Measurements from ENCODE around the gene SPRYD7.
"Not testable (repeated sequence)": the region's sequence is repeated elsewhere in the genome, so short reads cannot be mapped to it uniquely, and the experiment has no call there.

SPRYD7 gene

DNA sequence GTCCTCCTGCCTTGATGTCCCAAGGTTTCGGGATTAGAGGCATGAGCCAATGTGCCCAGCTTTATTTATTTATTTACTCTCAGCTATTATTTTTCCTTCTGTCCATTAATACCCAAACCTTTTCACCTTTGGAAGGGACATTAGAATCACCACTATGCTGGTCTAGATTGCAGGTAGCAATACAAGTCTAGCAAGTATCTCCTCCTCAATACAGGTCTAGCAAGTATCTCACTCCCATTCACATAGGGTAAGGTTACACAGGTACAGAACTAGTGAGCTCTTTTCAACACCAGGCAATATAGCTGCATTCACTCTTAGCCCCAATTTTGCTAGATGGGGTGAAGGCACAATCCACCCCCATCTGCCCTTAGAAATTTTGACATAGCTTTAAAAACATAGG is 17.4 kb upstream of the SPRYD7 start:
- Histone ChIP-seq H3K27me3 (ENCODE audit: control insufficient read depth, insufficient read depth, low read length) (no peaks in the 10 kb centered on the region), H3K36me3 (ENCODE audit: insufficient read depth, low read length) (no peaks in the 10 kb centered on the region), H3K4me3 (ENCODE audit: low read length) (no peak overlapping the region), H3K9ac (ENCODE audit: low read depth, low read length) (no peak overlapping the region), H3K9me3 (replicated peaks; ENCODE audit: low read length) (no peaks in the 10 kb centered on the region), H3K4me2 (ENCODE audit: low read length) (no peak overlapping the region), H3K4me1 (ENCODE audit: control insufficient read depth, insufficient read depth, low read length) (no peaks in the 10 kb centered on the region)

DNA sequence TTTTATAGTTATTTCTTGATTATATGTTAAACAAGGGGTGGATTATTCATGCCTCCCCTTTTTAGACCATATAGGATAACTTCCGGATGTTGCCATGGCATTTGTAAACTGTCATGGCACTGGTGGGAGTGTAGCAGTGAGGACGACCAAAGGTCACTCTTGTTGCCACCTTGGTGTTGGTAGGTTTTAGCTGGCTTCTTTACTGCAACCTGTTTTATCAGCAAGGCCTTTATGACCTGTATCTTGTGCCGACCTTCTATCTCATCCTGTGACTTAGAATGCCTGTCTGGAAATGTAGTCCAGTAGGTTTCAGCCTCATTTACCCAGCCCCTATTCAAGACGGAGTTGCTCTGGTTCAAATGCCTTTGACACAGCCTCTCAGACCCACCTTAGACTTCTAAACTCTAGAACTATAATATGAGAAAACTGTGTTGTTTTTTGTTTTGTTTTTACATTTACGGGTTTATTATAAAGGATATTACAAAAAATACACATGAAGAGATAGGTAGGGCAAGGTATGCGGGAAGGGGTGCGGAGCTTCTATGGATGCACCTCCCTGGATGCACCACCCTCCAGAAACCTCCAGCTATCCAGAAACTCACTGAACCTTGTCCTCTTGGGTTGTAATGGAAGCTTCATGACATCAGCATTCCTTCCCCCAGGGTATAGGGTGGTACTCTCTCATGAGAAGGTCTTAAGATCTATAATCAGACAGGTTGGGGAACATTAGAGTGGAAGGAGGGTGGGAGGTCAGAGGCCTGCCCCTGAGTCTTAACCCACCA is 15.8 kb upstream of the SPRYD7 start:
- Histone ChIP-seq H3K27me3 (ENCODE audit: control insufficient read depth, insufficient read depth, low read length) (no peaks in the 10 kb centered on the region), H3K9me3 (replicated peaks; ENCODE audit: low read length) (no peaks in the 10 kb centered on the region), H3K4me3 (ENCODE audit: low read length) (no peak overlapping the region), H3K9ac (ENCODE audit: low read depth, low read length) (no peak overlapping the region), H3K4me1 (ENCODE audit: control insufficient read depth, insufficient read depth, low read length) (no peaks in the 10 kb centered on the region), H3K4me2 (ENCODE audit: low read length) (no peak overlapping the region), H3K36me3 (ENCODE audit: insufficient read depth, low read length) (no peaks in the 10 kb centered on the region)

DNA sequence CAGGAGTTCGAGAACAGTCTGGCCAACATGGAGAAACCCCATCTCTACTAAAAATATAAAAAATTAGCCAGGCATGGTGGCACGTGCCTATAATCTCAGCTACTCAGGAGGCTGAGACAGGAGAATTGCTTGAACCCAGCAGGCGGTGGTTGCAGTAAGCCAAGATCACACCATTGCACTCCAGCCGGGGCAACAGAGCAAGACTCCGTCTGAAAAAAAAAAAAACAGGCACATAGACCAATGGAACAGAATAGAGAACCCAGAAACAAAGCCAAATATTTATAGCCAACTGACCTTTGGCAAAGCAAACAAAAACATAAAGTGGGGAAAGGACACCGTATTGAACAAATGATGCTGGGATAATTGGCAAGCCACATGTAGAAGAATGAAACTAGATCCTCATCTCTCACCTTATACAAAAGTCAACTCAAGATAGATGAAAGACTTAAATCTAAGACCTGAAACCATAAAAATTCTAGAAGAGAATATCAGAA is 12.7 kb upstream of the SPRYD7 start:
- H3K27me3 ChIP-seq (ENCODE audit: control insufficient read depth, insufficient read depth, low read length); H3K9me3 ChIP-seq (replicated peaks; ENCODE audit: low read length); H3K4me1 ChIP-seq (ENCODE audit: control insufficient read depth, insufficient read depth, low read length); H3K9ac ChIP-seq (ENCODE audit: low read depth, low read length); H3K4me2 ChIP-seq (ENCODE audit: low read length); H3K4me3 ChIP-seq (ENCODE audit: low read length); H3K36me3 ChIP-seq (ENCODE audit: insufficient read depth, low read length): not testable (repeated sequence)

DNA sequence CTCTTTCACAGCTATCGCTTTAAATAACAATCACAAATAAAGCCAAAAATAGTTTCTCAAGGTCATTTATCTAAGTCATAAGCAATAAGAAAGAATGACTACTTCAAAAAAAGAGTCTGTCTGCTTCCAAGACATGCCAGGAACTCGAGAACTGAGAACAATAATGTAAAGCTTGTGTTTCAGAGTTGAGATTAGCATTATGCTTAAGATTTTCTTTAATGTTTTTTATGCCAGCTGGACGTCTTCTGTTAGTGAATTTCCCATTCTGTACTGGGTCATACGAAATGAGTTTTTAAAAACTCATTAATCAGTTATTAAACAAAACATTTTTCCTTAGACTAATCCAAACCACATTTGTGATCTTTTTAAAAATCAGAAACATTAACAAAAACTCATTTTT is 3.2 kb upstream of the SPRYD7 start:
- Histone ChIP-seq H3K4me2 (ENCODE audit: low read length) (no peak overlapping the region), H3K4me3 (ENCODE audit: low read length) (no peak overlapping the region), H3K4me1 (ENCODE audit: control insufficient read depth, insufficient read depth, low read length) (peaks cover 11% of the 10 kb centered on the region), H3K9me3 (replicated peaks; ENCODE audit: low read length) (no peaks in the 10 kb centered on the region), H3K36me3 (ENCODE audit: insufficient read depth, low read length) (no peaks in the 10 kb centered on the region), H3K27me3 (ENCODE audit: control insufficient read depth, insufficient read depth, low read length) (no peaks in the 10 kb centered on the region), H3K9ac (ENCODE audit: low read depth, low read length) (no peak overlapping the region)

DNA sequence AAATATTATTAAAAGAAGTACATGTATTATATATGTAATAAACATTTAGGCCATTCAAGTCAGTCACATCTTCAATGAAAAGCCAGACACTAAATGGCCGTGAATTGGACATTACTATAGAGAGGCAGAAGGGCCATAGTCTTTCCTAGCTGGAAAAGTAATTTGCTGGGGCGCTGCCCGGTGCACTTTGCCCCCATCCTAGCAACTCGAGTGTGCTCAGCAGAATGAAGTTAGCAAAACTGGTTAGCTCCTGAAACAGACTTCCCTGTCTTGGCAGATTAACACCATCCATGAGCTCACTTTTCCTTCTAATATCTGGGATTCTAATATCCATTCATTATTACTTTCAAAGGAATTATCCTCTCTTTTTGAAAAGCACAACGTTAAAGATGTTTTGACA is 2.8 kb upstream of the SPRYD7 start:
- Histone ChIP-seq H3K36me3 (ENCODE audit: insufficient read depth, low read length) (no peaks in the 10 kb centered on the region), H3K9me3 (replicated peaks; ENCODE audit: low read length) (no peaks in the 10 kb centered on the region), H3K4me2 (ENCODE audit: low read length) (no peak overlapping the region), H3K27me3 (ENCODE audit: control insufficient read depth, insufficient read depth, low read length) (no peaks in the 10 kb centered on the region), H3K4me1 (ENCODE audit: control insufficient read depth, insufficient read depth, low read length) (peaks cover 15% of the 10 kb centered on the region), H3K4me3 (ENCODE audit: low read length) (no peak overlapping the region), H3K9ac (ENCODE audit: low read depth, low read length) (no peak overlapping the region)

DNA sequence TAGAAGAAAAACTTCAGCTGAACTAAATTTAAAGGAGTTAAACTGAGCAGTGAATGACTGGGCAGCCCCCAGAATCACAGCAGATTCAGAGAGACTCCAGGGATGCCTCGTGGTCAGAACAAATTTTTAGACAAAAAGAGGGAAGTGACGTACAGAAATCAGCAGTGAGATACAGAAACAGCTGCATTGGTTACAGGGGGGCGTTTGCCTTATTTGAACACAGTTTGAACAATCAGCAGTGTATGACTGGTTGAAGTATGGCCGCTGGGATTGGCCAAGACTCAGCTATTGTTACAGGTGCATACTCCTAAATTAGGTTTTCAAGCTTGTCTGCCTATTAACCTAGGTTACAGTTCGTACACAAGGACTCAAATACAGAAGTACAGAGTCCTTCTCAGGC is 2.2 kb upstream of the SPRYD7 start:
- no peaks in the 10 kb centered on the region for H3K36me3 ChIP-seq (ENCODE audit: insufficient read depth, low read length)
- no peak overlapping the region for H3K9ac ChIP-seq (ENCODE audit: low read depth, low read length)
- no peak overlapping the region for H3K4me2 ChIP-seq (ENCODE audit: low read length)
- no peak overlapping the region for H3K4me3 ChIP-seq (ENCODE audit: low read length)
- peaks cover 20% of the 10 kb centered on the region for H3K4me1 ChIP-seq (ENCODE audit: control insufficient read depth, insufficient read depth, low read length)
- no peaks in the 10 kb centered on the region for H3K9me3 ChIP-seq (replicated peaks; ENCODE audit: low read length)
- no peaks in the 10 kb centered on the region for H3K27me3 ChIP-seq (ENCODE audit: control insufficient read depth, insufficient read depth, low read length)

DNA sequence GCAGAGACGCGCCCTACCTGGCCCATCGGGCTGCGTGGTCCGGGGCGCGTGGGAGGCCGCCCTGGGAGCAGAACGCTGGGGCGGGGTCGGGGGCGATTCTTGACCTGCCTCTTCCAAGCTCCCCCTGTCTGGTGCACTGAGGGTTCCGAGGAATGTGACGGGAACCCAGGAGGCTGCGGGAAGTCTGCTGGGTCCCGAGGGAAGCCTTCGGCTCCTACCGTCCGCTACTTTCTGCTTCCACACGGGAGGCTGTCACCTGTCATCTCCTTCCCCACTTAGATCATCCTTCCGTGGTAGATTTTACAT is 781 bp upstream of the SPRYD7 start:
- H3K9ac ChIP-seq (ENCODE audit: low read depth, low read length) = peak overlapping the region; percentile 85
- peaks cover 3% of the 10 kb centered on the region for H3K36me3 ChIP-seq (ENCODE audit: insufficient read depth, low read length)
- H3K27me3 ChIP-seq (ENCODE audit: control insufficient read depth, insufficient read depth, low read length) = no peaks in the 10 kb centered on the region

DNA sequence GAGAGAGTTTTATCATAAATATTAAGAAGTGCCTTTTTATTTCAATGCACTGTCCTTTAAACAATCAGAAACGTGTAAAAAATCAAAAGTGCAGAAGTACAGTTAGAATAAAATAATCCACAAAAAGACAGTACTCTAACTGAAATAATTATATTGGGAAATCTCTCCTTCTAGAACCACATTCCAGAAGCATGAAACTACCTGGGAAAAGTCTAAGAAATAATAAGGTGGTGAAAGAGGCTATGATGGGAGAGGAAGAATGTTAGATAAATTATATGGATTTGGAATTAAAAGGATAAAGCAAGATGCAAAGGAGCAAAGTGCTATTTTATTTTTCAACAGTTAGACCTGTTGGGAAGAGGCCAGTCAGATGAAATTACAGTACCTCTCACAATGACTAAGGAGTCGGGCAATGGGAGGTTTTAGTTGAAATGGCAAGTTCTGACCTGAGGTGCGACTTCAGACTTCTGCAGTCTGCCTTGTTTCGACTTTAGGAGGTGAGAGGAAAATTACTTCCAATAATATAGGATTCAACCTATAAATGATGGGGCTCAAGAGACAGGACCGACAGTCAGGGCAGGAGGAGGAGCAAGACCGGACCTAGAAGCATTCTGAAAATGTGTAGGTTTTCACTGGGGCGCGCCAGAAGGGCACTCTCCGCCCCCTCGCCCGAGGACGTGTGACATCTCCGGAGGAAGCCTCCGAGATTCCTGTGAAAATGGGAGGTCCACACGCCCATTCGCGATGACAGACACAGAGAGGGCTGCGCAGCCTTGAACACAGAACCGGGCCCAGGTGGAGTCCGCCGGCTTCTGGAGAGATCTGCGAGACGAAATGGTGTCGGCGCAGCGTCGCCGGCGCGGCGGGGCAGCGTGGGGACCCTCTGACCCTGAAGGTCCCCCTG is 717 bp downstream of the SPRYD7 start:
- Histone ChIP-seq H3K27me3 (ENCODE audit: control insufficient read depth, insufficient read depth, low read length) (no peaks in the 10 kb centered on the region), H3K9me3 (replicated peaks; ENCODE audit: low read length) (no peaks in the 10 kb centered on the region), H3K4me2 (ENCODE audit: low read length) (peak overlapping the region; percentile 80), H3K4me3 (ENCODE audit: low read length) (peak overlapping the region; percentile 97), H3K9ac (ENCODE audit: low read depth, low read length) (peak overlapping the region; percentile 92), H3K36me3 (ENCODE audit: insufficient read depth, low read length) (peaks cover 9% of the 10 kb centered on the region), H3K4me1 (ENCODE audit: control insufficient read depth, insufficient read depth, low read length) (peaks cover 24% of the 10 kb centered on the region)

More for the DNA sequence above, 781 bp upstream of the SPRYD7 start:
- Histone ChIP-seq H3K4me3 (ENCODE audit: low read length) (peak overlapping the region; percentile 97), H3K4me2 (ENCODE audit: low read length) (peak overlapping the region; percentile 98), H3K9me3 (replicated peaks; ENCODE audit: low read length) (no peaks in the 10 kb centered on the region), H3K4me1 (ENCODE audit: control insufficient read depth, insufficient read depth, low read length) (peaks cover 24% of the 10 kb centered on the region)

DNA sequence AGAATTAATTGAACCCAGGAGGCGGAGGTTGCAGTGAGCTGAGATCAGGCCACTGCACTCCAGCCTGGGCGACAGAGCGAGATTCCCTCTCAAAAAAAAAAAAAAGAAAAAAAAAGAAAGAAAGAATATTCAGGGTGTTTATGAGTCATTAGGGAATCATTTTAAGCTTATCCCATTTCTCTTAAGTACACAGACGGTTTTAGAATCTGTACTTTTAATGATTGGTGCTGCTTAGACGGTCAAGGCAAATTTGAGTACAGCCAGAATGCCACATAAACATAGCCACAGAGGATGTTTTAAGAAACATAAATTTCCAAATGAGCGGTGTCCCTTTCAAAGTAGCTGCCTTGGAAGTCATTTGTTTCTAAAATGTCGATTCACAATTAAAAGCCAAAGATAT is 2.6 kb downstream of the SPRYD7 start:
- H3K4me3 ChIP-seq (ENCODE audit: low read length) = no peak overlapping the region
- H3K36me3 ChIP-seq (ENCODE audit: insufficient read depth, low read length) = peaks cover 12% of the 10 kb centered on the region
- H3K9me3 ChIP-seq (replicated peaks; ENCODE audit: low read length) = no peaks in the 10 kb centered on the region

DNA sequence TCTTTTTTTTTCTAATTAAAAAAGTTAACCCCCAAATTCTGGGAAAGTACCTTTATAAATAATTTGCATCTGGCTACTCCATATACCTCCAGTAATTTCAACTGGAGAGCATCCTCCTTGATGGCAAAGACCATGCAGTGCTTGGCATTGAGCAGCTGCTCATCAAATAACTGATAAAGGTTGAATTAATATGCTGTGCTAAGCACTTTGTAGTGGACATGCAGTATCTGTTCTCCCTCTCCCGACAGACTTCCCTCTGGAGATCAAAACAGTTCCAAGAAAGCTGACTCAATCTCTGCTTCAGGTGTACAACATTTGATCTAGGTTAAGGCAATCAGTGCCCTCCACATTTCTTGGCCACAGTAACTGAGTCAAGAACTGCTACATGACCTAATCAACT is 3.3 kb downstream of the SPRYD7 start:
- Histone ChIP-seq H3K27me3 (ENCODE audit: control insufficient read depth, insufficient read depth, low read length) (no peaks in the 10 kb centered on the region), H3K9ac (ENCODE audit: low read depth, low read length) (no peak overlapping the region), H3K9me3 (replicated peaks; ENCODE audit: low read length) (no peaks in the 10 kb centered on the region), H3K4me1 (ENCODE audit: control insufficient read depth, insufficient read depth, low read length) (peaks cover 24% of the 10 kb centered on the region), H3K36me3 (ENCODE audit: insufficient read depth, low read length) (peaks cover 16% of the 10 kb centered on the region), H3K4me3 (ENCODE audit: low read length) (no peak overlapping the region), H3K4me2 (ENCODE audit: low read length) (peak overlapping the region; percentile 47)

More for the DNA sequence above, 2.6 kb downstream of the SPRYD7 start:
- peak overlapping the region; percentile 80 for H3K4me2 ChIP-seq (ENCODE audit: low read length)
- peaks cover 24% of the 10 kb centered on the region for H3K4me1 ChIP-seq (ENCODE audit: control insufficient read depth, insufficient read depth, low read length)
- no peaks in the 10 kb centered on the region for H3K27me3 ChIP-seq (ENCODE audit: control insufficient read depth, insufficient read depth, low read length)
- no peak overlapping the region for H3K9ac ChIP-seq (ENCODE audit: low read depth, low read length)

DNA sequence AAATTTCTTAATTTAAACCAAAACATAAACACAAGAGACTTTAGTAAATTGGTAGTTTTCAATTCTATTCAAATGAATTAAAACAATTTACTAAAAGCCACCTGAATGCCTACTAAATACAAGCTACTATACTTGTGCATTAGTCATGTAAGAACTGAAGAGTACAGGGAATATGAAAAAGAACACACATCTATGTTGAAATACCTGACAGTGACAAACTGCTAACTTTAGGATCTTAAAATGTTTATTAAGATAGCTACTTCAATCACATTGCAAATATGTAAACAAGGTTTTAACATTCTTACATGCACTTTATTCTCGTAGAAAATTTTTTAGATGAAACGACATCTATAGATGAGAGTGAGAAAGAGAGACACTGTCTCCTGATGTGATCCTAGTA is 4.1 kb downstream of the SPRYD7 start:
- H3K4me3 ChIP-seq (ENCODE audit: low read length) = no peak overlapping the region
- peaks cover 22% of the 10 kb centered on the region for H3K4me1 ChIP-seq (ENCODE audit: control insufficient read depth, insufficient read depth, low read length)
- H3K9me3 ChIP-seq (replicated peaks; ENCODE audit: low read length) = no peaks in the 10 kb centered on the region
- no peak overlapping the region for H3K9ac ChIP-seq (ENCODE audit: low read depth, low read length)
- peaks cover 23% of the 10 kb centered on the region for H3K36me3 ChIP-seq (ENCODE audit: insufficient read depth, low read length)
- no peaks in the 10 kb centered on the region for H3K27me3 ChIP-seq (ENCODE audit: control insufficient read depth, insufficient read depth, low read length)
- H3K4me2 ChIP-seq (ENCODE audit: low read length) = no peak overlapping the region
